ENCODE results near the gene MBOAT2. TPM values are rescaled to one million over a fixed set of nuclear protein-coding genes. Genes with fewer than 3 reads are reported as not detected.

MBOAT2 gene
- total RNA-seq, 2 donors from 2014 or later, result 6.7 to 13.5 TPM

DNA sequence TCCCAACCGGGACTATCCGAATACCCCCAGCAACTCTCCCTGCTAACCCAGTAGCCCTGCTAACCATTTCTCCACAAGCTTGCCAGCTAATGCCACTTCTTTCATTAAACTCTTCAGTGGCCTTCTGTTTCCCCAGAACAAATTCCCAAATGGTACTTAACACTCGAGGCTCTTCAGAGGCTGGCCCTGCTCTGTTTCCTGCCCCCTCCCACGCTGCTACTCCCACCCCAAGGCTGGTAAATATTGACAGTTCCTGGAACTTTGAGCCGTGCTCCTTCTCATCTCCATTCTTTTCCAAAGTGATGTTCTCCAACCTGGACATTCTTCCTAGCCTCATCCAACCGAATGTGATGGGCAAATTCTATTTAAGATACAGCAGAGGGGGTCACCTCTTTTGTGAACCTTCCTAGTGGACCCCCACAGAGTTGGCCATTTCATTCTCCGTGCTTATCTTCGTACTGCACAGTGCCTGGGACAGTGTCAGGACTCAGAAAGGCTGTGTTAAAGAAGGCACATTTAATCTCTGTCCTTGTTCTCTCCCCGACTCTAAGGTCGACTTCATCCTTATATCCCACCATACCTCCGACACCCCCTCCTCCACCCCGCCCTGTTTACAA, 162.9 kb downstream of the MBOAT2 start:
- TF ChIP-seq POLR2A (IDR thresholded peaks at IDR 0.05), result no peak
- TF ChIP-seq CTCF (IDR thresholded peaks at IDR 0.05), result no peak
- Histone ChIP-seq H3K36me3 (replicated peaks in 1 of 2; ENCODE audit: insufficient read depth in 1 of 2, low read depth in 2 of 2) (no peaks in the 10 kb centered on the region), H3K27ac (no peak overlapping the region), H3K27me3 (no peaks in the 10 kb centered on the region), H3K4me3 (no peak overlapping the region), H3K9me3 (no peaks in the 10 kb centered on the region), H3K4me1 (peaks cover 11% of the 10 kb centered on the region)
- no peak for DNase-seq
- no peak for ATAC-seq
- 63% methylated on average over 11 of the region's 12 CpGs for WGBS, 2 donors
- intact Hi-C loops (cut with DNase I), result no loop called here

DNA sequence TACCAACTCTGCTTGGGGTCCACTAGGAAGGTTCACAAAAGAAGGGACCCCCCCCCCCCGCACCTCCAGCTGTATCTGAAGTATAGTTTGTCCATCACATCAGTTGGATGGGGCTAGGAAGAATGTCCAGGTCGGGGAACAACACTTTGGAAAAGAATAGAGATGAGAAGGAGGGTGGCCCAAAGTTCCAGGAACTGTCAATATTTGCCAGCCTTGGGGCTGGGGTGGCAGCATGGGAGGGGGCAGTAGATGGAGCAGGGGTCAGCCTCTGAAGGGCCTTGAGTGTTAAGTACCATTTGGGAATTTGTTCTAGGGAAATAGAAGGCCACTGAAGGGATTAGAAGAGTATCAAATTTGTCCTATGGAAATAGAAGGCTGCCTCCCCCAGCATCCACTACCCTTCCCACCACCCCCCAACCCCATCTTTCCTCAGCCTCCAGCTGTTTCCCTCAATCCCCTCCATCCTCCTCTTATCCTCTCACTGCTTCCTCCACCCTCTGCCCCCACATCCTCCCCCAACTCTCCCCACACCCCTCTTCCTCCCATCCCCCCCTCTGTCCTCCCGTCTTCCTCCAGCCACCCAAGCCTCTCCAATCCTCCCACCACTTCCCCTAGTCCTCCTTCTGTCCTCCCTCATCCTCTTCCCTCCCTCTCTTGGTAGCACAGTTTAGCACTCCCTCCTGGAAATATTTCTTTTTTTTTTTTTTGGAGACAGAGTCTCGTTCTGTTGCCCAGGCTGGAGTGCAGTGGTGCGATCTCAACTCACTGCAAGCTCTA, 164.1 kb downstream of the MBOAT2 start:
- 67 to 72% methylated on average over 4 to 5 of the region's 5 CpGs for WGBS, 2 donors

DNA sequence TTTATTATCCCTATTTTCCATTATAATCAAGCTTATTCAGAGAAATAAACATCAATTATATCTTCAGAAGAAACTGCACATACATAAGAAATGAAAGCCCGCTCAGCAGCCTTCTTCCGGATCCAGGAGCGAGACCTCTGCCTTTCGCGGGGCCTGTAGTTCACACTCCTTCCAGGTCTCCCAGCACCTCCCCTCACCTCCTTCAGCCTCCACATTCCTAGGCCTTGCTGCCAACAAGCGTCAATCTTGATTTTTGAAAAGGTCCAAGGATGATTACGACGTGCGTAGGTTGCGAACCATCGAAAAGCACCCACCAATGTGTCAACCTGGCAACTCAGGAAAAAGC, 165.7 kb downstream of the MBOAT2 start:
- peak; percentile 41 for ATAC-seq
- Histone ChIP-seq H3K4me1 (peaks cover 33% of the 10 kb centered on the region), H3K36me3 (replicated peaks in 1 of 2; ENCODE audit: insufficient read depth in 1 of 2, low read depth in 2 of 2) (no peaks in the 10 kb centered on the region), H3K4me3 (peak overlapping the region in 1 of 2 donors; percentile 89), H3K9me3 (no peaks in the 10 kb centered on the region), H3K27ac (peak overlapping the region in 3 of 4 donors; percentile 79 to 91 (median 81)), H3K27me3 (no peaks in the 10 kb centered on the region)
- no peak for DNase-seq
- intact Hi-C loops (cut with DNase I), result no loop called here
- 57 to 78% methylated on average over 11 of the region's 11 CpGs for WGBS, 2 donors
- TF ChIP-seq POLR2A (IDR thresholded peaks at IDR 0.05) (no peak), CTCF (IDR thresholded peaks at IDR 0.05) (no peak)

More for the DNA sequence above, 164.1 kb downstream of the MBOAT2 start:
- H3K4me1 ChIP-seq, result peaks cover 23% of the 10 kb centered on the region
- no peaks in the 10 kb centered on the region for H3K27me3 ChIP-seq
- DNase-seq, result no peak
- H3K9me3 ChIP-seq, result no peaks in the 10 kb centered on the region
- ATAC-seq, result no peak
- H3K36me3 ChIP-seq (replicated peaks in 1 of 2; ENCODE audit: insufficient read depth in 1 of 2, low read depth in 2 of 2), result no peaks in the 10 kb centered on the region
- TF ChIP-seq CTCF (IDR thresholded peaks at IDR 0.05) (no peak), POLR2A (IDR thresholded peaks at IDR 0.05) (no peak)
- intact Hi-C loops (cut with DNase I), result no loop called here
- H3K4me3 ChIP-seq, result no peak overlapping the region
- H3K27ac ChIP-seq, result no peak overlapping the region

DNA sequence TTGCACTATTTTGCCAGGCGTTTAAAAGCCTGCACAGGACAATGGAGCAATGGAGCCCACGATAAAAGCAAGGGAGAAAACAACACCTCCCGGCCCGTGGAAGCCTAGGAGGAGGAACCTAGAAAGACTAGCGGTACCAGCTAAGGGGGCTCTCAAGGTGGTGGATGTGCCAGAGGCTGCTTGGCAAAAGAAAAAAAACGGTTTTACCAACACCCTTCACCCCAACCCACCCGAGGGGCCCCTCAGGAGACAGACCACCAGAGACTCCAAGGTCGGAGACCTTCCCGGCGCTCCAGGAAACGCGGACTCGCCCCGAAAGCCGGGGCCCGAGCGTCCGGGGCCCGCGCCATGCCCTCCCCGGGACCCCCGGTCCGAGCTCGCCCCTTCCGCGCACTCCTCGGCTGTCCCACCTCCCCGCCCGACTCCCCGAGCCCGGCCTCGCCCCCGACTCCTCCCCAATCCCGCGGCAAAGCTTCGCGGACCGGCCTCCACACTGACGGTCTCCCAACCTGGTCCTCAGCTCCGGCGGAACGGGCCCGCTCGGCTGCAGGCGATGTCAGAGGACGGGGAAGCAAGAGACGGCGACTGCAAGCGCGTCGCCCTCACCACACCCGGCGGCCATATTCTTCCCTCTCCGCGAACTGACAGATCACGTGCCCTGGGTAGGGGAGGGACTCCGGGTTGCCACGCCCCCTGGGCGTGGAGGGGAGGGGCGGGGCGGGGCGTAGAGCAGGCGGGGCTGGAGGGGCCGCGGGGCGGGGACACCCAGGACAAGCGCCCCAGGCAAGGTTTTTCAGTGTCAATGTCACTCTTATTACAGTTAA, 166.3 kb downstream of the MBOAT2 start, which contains the start of gene KIDINS220:
Gene KIDINS220, minus strand, starts transcription at position 643 of the 824 bp plus-strand sequence. CDS start 10,520 bp downstream, outside the sequence.
- ATAC-seq (peak; percentile 96), DNase-seq (peak; percentile 83 to 88 (median 86))
- no peaks in the 10 kb centered on the region for H3K9me3 ChIP-seq
- no peaks in the 10 kb centered on the region for H3K36me3 ChIP-seq (replicated peaks in 1 of 2; ENCODE audit: insufficient read depth in 1 of 2, low read depth in 2 of 2)
- intact Hi-C loops (cut with DNase I), result no loop called here
- no peaks in the 10 kb centered on the region for H3K27me3 ChIP-seq
- peak within 1 kb of the TSS in 3 of 4 donors; percentile 79 to 91 (median 81) for H3K27ac ChIP-seq
- peaks cover 33% of the 10 kb centered on the region for H3K4me1 ChIP-seq
- no peak for TF ChIP-seq CTCF (IDR thresholded peaks at IDR 0.05)
- peak; percentile 55 to 87 (median 85) for TF ChIP-seq POLR2A (IDR thresholded peaks at IDR 0.05)
- WGBS, 2 donors, result 1% methylated on average over 27 to 60 of the region's 67 CpGs
- H3K4me3 ChIP-seq, result peak within 1 kb of the TSS; percentile 89 to 92

Data from body of pancreas (tissue), 4 donors.